ENCODE measurements around the gene ANKS3.

Gene ANKS3

DNA sequence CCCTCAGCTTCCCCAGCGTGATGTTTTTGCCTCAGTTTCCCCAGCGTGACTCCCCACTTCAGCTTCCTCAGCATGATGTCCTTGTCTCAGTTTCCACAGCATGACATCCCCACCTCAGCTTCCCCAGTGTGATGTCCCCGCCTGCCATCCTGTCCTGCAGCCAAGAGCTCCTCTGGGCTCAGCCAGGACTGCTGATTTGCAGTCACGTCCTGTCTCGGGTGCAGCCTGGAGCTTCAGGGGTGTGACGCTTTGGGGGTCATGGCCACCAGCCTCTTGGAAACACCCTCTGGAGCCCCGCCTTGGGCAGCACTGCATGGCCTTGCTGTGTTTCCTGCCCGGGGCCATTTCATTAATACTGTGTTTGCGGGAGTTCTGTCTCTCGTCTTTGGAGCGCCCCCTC lies 57.2 kb downstream of the ANKS3 start:
- DNase-seq (ENCODE audit: low spot score), result no peak
- TF ChIP-seq, protein P1, sequence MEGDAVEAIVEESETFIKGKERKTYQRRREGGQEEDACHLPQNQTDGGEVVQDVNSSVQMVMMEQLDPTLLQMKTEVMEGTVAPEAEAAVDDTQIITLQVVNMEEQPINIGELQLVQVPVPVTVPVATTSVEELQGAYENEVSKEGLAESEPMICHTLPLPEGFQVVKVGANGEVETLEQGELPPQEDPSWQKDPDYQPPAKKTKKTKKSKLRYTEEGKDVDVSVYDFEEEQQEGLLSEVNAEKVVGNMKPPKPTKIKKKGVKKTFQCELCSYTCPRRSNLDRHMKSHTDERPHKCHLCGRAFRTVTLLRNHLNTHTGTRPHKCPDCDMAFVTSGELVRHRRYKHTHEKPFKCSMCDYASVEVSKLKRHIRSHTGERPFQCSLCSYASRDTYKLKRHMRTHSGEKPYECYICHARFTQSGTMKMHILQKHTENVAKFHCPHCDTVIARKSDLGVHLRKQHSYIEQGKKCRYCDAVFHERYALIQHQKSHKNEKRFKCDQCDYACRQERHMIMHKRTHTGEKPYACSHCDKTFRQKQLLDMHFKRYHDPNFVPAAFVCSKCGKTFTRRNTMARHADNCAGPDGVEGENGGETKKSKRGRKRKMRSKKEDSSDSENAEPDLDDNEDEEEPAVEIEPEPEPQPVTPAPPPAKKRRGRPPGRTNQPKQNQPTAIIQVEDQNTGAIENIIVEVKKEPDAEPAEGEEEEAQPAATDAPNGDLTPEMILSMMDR (IDR thresholded peaks at IDR 0.05; ENCODE audit: extremely low read depth, missing control alignments), result no peak

DNA sequence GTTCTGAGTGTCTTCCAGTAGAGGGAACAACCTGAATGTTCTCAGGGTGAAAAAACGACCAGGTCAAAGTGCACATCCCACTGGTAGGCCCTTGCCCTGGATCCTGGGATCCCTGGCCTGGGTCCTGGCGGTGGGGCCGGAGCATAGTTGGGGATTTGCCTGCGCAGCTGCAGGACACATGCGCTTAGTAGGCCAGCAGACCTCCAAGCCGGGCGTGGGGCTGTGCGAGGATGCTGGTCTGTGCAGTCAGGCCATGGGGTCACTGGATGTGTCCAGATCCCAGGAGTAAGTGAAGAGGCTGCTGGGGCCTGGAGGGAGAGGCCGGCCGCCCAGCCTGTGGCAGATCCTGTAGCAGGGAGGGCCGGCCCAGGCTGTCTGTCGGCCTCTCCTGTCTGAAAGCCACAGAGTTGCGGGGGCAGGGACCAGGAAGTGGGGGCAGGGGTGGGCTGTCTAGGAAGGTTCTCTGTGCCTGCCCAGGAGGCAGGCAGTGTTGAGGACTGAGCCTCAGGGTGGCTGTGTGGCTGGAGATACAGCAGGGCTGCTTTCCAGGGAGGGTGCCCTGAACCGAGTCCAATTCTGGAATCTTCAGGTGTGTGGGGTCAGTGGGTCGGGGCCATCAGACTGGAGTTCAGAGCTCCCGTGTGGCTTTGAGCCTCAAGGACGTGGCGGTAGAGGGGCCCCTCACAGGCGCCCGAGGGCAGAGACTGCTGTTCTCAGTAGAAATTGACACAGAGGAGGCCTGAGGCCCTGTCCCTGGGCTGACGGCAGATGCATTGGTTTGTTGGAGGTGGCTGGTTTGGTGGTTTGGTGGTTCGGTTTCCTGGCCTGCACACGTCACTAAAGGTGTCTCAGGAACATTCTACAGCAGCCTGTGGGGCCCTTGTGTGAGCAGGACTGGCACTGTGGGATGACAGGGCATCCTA lies 57.9 kb downstream of the ANKS3 start:
- TF ChIP-seq, protein P1 (IDR thresholded peaks at IDR 0.05; ENCODE audit: extremely low read depth, missing control alignments), result no peak
- DNase-seq (ENCODE audit: low spot score), result no peak

DNA sequence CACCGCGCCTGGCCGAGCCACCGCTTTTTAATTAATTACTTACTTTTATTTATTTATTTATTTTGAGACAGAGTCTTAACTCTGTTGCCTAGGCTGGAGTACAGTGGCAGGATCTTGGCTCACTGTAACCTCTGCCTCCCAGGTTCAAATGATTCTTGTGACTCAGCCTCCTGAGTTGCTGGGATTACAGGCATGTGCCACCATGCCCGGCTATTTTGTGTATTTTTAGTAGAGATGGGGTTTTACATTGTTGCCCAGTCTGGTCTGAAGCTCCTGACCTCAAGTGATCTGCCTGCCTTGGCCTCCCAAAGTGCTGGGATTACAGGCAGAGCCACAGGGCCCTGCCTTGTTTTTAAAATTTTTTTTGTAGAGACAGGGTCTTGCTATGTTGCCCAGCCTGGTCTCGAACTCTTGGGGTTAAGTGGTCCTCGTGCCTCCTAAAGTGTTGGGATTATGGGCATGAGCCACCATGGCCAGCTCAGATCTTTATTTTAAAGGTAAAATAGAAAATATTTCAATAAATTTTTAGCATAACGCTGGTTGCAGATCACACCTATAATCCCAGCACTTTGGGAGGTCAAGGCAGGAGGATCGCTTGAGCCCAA lies 59.0 kb downstream of the ANKS3 start:
- TF ChIP-seq, protein P1 (IDR thresholded peaks at IDR 0.05; ENCODE audit: extremely low read depth, missing control alignments), result no peak
- no peak for DNase-seq (ENCODE audit: low spot score)

DNA sequence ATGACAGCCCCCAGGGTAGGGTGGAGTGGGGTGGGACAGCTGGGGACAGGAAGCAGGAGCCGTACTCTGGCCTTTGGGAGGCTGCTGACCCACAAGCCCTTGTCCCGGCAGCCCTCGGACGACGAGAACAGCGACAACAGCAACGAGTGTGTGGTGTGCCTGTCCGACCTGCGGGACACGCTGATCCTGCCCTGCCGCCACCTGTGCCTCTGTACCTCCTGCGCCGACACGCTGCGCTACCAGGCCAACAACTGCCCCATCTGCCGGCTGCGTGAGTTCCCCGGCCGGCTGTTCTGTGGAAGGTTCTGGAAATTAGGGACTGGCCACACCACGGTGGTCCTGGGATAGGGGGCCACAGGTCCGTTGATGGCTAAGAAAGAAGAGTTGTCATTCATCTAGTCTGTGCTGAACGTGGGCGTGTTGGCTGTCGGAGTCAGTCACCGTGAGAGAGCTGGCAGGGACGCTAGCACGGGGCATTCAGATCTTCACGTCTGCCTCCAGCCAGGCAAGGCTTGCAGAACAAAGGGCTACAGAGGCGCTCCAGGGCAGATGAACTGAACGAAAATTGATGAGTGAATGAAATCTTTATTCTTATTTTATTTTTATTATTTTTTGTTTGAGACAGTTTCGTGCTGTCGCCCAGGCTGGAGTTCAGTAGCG lies 60.6 kb downstream of the ANKS3 start:
- DNase-seq (ENCODE audit: low spot score), result no peak
- TF ChIP-seq, protein P1 (IDR thresholded peaks at IDR 0.05; ENCODE audit: extremely low read depth, missing control alignments), result no peak

DNA sequence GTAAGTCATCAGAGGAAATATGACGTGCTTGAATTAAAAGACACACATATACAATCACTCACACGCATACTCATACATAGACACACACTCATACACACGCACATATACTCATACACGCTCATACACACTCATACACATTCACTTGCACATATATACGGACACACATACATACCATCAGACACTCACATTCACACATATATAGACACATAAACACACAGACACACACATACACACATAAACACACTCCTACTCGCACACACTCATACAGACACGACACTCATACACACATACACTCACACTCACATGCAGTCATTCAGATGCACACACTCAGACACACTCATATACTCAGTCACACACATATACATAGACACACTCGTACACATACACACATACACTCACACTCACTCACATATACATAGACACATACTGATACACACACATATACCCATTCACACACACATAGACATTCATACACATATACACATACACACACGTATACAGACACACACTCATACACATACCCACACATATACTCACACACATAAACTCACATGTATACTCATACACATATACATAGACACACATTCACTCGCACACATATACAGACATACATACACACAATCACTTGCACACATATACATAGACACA lies 65.6 kb downstream of the ANKS3 start:
- TF ChIP-seq, protein P1 (IDR thresholded peaks at IDR 0.05; ENCODE audit: extremely low read depth, missing control alignments), result no peak

DNA sequence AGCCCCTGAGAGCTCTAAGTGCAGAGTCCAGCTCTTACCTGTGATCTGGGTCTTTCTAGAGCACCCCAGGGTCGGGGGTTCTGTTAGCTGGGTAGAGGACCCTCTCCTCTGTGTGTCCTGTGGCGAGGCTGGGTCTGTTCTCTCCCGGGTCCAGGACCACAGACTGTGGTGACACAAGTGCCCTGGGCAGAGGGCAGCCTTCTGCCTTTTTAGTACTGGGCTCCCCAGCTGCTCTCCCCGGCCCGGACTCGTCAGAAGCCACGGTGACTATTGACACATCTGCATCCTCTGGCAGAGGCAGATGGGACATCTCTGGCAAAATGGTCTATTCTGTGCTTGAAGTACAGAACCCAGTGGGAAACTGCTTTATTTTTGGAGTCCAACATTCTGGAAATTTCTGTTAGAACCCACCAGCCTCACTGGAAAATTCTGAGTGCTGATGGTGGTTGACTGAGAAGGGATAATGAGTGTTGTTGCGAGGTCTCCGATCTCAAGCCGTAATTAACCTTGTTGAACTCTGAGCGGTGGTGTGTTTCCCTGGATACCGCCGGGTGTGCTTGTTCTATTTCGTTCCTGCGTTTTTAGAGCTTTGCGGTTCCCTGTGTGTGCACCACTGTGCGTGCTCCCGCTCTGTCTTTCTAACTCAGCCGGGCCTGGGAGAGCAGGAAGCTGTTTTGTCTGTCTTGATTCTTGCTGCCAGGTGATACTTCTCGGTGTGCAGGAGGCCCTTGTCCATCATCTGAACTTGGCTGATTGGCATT lies 66.7 kb downstream of the ANKS3 start:
- TF ChIP-seq, protein P1 (IDR thresholded peaks at IDR 0.05; ENCODE audit: extremely low read depth, missing control alignments), result no peak
- no peak for DNase-seq (ENCODE audit: low spot score)

More for the DNA sequence above, 65.6 kb downstream of the ANKS3 start:
- DNase-seq (ENCODE audit: low spot score), result no peak

All from GM20000 (cell line).